PC-9 (cell line): ENCODE results near the gene RETREG2. TPM values are rescaled to one million over a fixed set of nuclear protein-coding genes. Genes with fewer than 3 reads are reported as not detected.

Experiments used
- BruUV-seq: library from RNA; stranded (reverse); fragments of 400-500 nt; replicated peaks from 2 replicates; lab custom pipeline; 2021; lab: Mats Ljungman, UMichigan
- CTCF ChIA-PET: fragments of 300-600 bp; sonication (Branson Sonifier 250); formaldehyde crosslinking; loops from one replicate; lab custom pipeline; 2022; ENCODE audit warnings: antibody characterized with exemption; lab: Charles Lee
- POLR2A ChIA-PET: fragments of 300-600 bp; sonication (Branson Sonifier 250); formaldehyde crosslinking; loops from one replicate; lab custom pipeline; 2022; ENCODE audit warnings: antibody characterized with exemption; ENCODE audit not compliant: unreplicated experiment; lab: Charles Lee
- DNase-seq, 2 experiments: peaks; one replicate each; pipeline versions ENCODE4 v3.0.0 to v3.0.0-alpha.2; 2015 to 2022; ENCODE audit warnings: mixed read lengths in 1 of 2
- H2AFZ ChIP-seq: fragments of 200-600 bp; sonication (generic); 2 replicates; pipeline ENCODE4 v1.8.1; 2017; ENCODE audit warnings: antibody characterized with exemption
- H3F3A ChIP-seq: fragments of 200-600 bp; sonication (generic); 2 replicates; pipeline ENCODE4 v1.8.1; 2017; ENCODE audit warnings: antibody characterized with exemption, mild to moderate bottlenecking, low read depth; ENCODE audit not compliant: insufficient read depth
- H3K27ac ChIP-seq: fragments of 200-600 bp; sonication (generic); 2 replicates; pipeline ENCODE4 v1.6.1; 2016; ENCODE audit warnings: mixed run types
- H3K27me3 ChIP-seq: fragments of 200-600 bp; sonication (generic); 2 replicates; pipeline ENCODE4 v1.6.1; 2016; ENCODE audit warnings: low read depth, mixed run types; ENCODE audit not compliant: insufficient read depth
- H3K36me3 ChIP-seq: fragments of 200-600 bp; sonication (generic); 2 replicates; pipeline ENCODE4 v1.6.1; 2016; ENCODE audit warnings: low read depth, mixed run types
- H3K4me1 ChIP-seq: fragments of 200-600 bp; sonication (generic); replicated peaks from 2 replicates; pipeline ENCODE4 v1.6.1; 2016; ENCODE audit warnings: mixed run types; ENCODE audit not compliant: insufficient read depth
- H3K4me2 ChIP-seq: fragments of 200-600 bp; sonication (generic); 2 replicates; pipeline ENCODE4 v1.6.1; 2017; ENCODE audit warnings: mixed run types
- H3K4me3 ChIP-seq: fragments of 200-600 bp; sonication (generic); 2 replicates; pipeline ENCODE4 v1.6.1; 2016; ENCODE audit warnings: mixed run types
- H3K79me2 ChIP-seq: fragments of 200-600 bp; sonication (generic); 2 replicates; pipeline ENCODE4 v1.6.1; 2017; ENCODE audit warnings: low read depth, mixed run types
- H3K9me2 ChIP-seq: fragments of 200-600 bp; sonication (generic); 2 replicates; pipeline ENCODE4 v1.8.1; 2017; ENCODE audit warnings: mild to moderate bottlenecking; ENCODE audit not compliant: insufficient read depth
- H3K9me3 ChIP-seq: fragments of 200-600 bp; sonication (generic); 2 replicates; pipeline ENCODE4 v1.8.1; 2016; ENCODE audit warnings: low read depth; ENCODE audit not compliant: insufficient read depth
- H4K20me1 ChIP-seq: fragments of 200-600 bp; sonication (generic); 2 replicates; pipeline ENCODE4 v1.8.1; 2017; ENCODE audit not compliant: insufficient read depth
- CTCF ChIP-seq: fragments of 200-600 bp; sonication (generic); conservative IDR thresholded peaks from 2 replicates; pipeline ENCODE4 v1.6.1; 2017; ENCODE audit warnings: mixed run types, antibody characterized with exemption, mild to moderate bottlenecking, moderate library complexity
- EZH2 ChIP-seq: fragments of 200-600 bp; sonication (generic); IDR thresholded peaks from 2 replicates; pipeline ENCODE4 v1.8.0; 2017; ENCODE audit warnings: antibody characterized with exemption, low read depth
- intact Hi-C: fragments of 100-400 bp; cut with micrococcal nuclease; formaldehyde crosslinking; loops from one replicate; pipeline ENCODE4 v1.10.0; 2022; ENCODE audit not compliant: unreplicated experiment
- total RNA-seq: library from RNA; stranded (reverse); gene quantifications from 2 replicates; pipeline ENCODE4 v1.2.3, GENCODE V29; 2021

The RETREG2 gene
- total RNA-seq, 1 experiment from 2014 or later: 84.4 TPM

- BruUV-seq: no TSS peak
- no peak for DNase-seq
- H3K4me2 ChIP-seq: no peak overlapping the region
- H3K79me2 ChIP-seq: no peaks in the 10 kb centered on the region
- POLR2A ChIA-PET: no interaction called here
- H3K27me3 ChIP-seq: no peaks in the 10 kb centered on the region
- no peaks in the 10 kb centered on the region for H3K9me3 ChIP-seq
- H3F3A ChIP-seq: peaks cover 16% of the 10 kb centered on the region; the same call in 1 of the 2 replicates
- 0 out of 2 replicates have a peak, but pooled peaks cover 4% of the 10 kb centered on the region for H3K36me3 ChIP-seq
- no peak overlapping the region for H3K27ac ChIP-seq
- TF ChIP-seq CTCF (no peak), EZH2 (no peak)
- H3K4me1 ChIP-seq: no peaks in the 10 kb centered on the region
- intact Hi-C loops: no loop called here
- no peak overlapping the region for H3K4me3 ChIP-seq
- H2AFZ ChIP-seq: no peak overlapping the region
- CTCF ChIA-PET: no interaction called here
- no peaks in the 10 kb centered on the region for H4K20me1 ChIP-seq
- H3K9me2 ChIP-seq: no peaks in the 10 kb centered on the region
Measured at GRCh38 chr2:219168526-219168925, 9.5 kb upstream of the RETREG2 start.

GRCh38 chr2:219168932-219169331 is 9.1 kb upstream of the RETREG2 start:
- Histone ChIP-seq H2AFZ (no peak overlapping the region), H3K36me3 (0 out of 2 replicates have a peak, but pooled peaks cover 7% of the 10 kb centered on the region), H3K9me2 (no peaks in the 10 kb centered on the region), H3K27me3 (no peaks in the 10 kb centered on the region), H3K9me3 (no peaks in the 10 kb centered on the region), H4K20me1 (no peaks in the 10 kb centered on the region), H3K4me1 (no peaks in the 10 kb centered on the region), H3K4me2 (no peak overlapping the region), H3K4me3 (no peak overlapping the region), H3K79me2 (no peaks in the 10 kb centered on the region), H3K27ac (no peak overlapping the region), H3F3A (peaks cover 16% of the 10 kb centered on the region; the same call in 1 of the 2 replicates)
- ChIA-PET CTCF (no interaction called here), POLR2A (no interaction called here)
- BruUV-seq: no TSS peak
- intact Hi-C loops: no loop called here
- TF ChIP-seq CTCF (no peak), EZH2 (no peak)
- no peak for DNase-seq

- Histone ChIP-seq H2AFZ (no peak within 1 kb of the TSS), H3K27ac (no peak within 1 kb of the TSS), H3K36me3 (0 out of 2 replicates have a peak, but pooled peaks cover 12% of the 10 kb centered on the region), H3K4me3 (no peak within 1 kb of the TSS), H3K79me2 (peaks cover 10% of the 10 kb centered on the region), H3K27me3 (no peaks in the 10 kb centered on the region), H3K4me2 (no peak within 1 kb of the TSS), H3K4me1 (peaks cover under 1% of the 10 kb centered on the region; the same call in 1 of the 2 replicates), H3K9me2 (no peaks in the 10 kb centered on the region), H3K9me3 (no peaks in the 10 kb centered on the region), H3F3A (peaks cover 16% of the 10 kb centered on the region; the same call in 1 of the 2 replicates), H4K20me1 (no peaks in the 10 kb centered on the region; the same call in 1 of the 2 replicates)
- intact Hi-C loops: no loop called here
- ChIA-PET POLR2A (interaction anchor here (0.6 kb wide), 1 partner anchor 49 kb away, joined by 3 read pairs; the partner anchor contains the start of gene ABCB6), CTCF (no interaction called here)
- BruUV-seq: no TSS peak
- DNase-seq: no peak
- TF ChIP-seq CTCF (no peak), EZH2 (no peak)
Measured at GRCh38 chr2:219169930-219170654, 8.0 kb upstream of the RETREG2 start, which contains the start of gene SLC23A3. TSS of gene SLC23A3 (minus strand) at chr2:219170029. CDS start at chr2:219169984, 45 bp downstream.
